ENCODE data around the gene ZNF423. TPM values are rescaled to one million over a fixed set of nuclear protein-coding genes. Genes with fewer than 3 reads are reported as not detected.

ZNF423 gene
- total RNA-seq, 3 donors from 2014 or later (not counting 1 experiment from before 2014, with no cell fraction given), result not detected

GRCh38 chr16:49828533-49829267 lies 27.2 kb downstream of the ZNF423 start:
- H3K27ac ChIP-seq (ENCODE audit: low read length), result no peak overlapping the region
- H3K9me3 ChIP-seq (ENCODE audit: control insufficient read depth, insufficient read depth, low read length), result no peaks in the 10 kb centered on the region
- no peaks in the 10 kb centered on the region for H3K36me3 ChIP-seq (ENCODE audit: control insufficient read depth, insufficient read depth, low read length)
- ATAC-seq (no peak), DNase-seq (no peak)
- Mint-ChIP-seq H3K4me1 (no peaks in the 10 kb centered on the region), H3K4me3 (no peak overlapping the region), H3K9me3 (no peaks in the 10 kb centered on the region), H3K27me3 (ENCODE audit: low read depth in 2 of 2) (peaks cover 3 to 24% of the 10 kb centered on the region in 2 donors), H3K27ac (no peak overlapping the region), H3K36me3 (no peaks in the 10 kb centered on the region)
- WGBS (ENCODE audit: insufficient coverage), result 86% methylated on average over 15 of the region's 15 CpGs
- no peaks in the 10 kb centered on the region for H3K4me1 ChIP-seq (ENCODE audit: control insufficient read depth, insufficient read depth, low read length)
- no peaks in the 10 kb centered on the region for H3K27me3 ChIP-seq (ENCODE audit: control insufficient read depth, insufficient read depth, low read length)
- TF ChIP-seq CTCF (IDR thresholded peaks at IDR 0.05), result no peak
- intact Hi-C loops (cut with micrococcal nuclease), result no loop called here
- no peak overlapping the region for H3K4me3 ChIP-seq (ENCODE audit: low read length)

GRCh38 chr16:49827805-49828438 lies 28.0 kb downstream of the ZNF423 start:
- H3K4me1 Mint-ChIP-seq, result no peaks in the 10 kb centered on the region
- H3K27ac ChIP-seq (ENCODE audit: low read length), result no peak overlapping the region
- no peaks in the 10 kb centered on the region for H3K9me3 Mint-ChIP-seq
- no peak overlapping the region for H3K4me3 ChIP-seq (ENCODE audit: low read length)
- no peaks in the 10 kb centered on the region for H3K27me3 ChIP-seq (ENCODE audit: control insufficient read depth, insufficient read depth, low read length)
- DNase-seq (no peak), ATAC-seq (no peak)
- 90% methylated on average over 8 of the region's 8 CpGs for whole genome bisulfite sequencing (ENCODE audit: insufficient coverage)
- H3K4me3 Mint-ChIP-seq, result no peak overlapping the region
- H3K36me3 ChIP-seq (ENCODE audit: control insufficient read depth, insufficient read depth, low read length), result no peaks in the 10 kb centered on the region
- no peaks in the 10 kb centered on the region for H3K36me3 Mint-ChIP-seq
- peaks cover 3 to 24% of the 10 kb centered on the region in 2 donors for H3K27me3 Mint-ChIP-seq (ENCODE audit: low read depth in 2 of 2)
- no peaks in the 10 kb centered on the region for H3K4me1 ChIP-seq (ENCODE audit: control insufficient read depth, insufficient read depth, low read length)
- no peak overlapping the region for H3K27ac Mint-ChIP-seq
- no peak for TF ChIP-seq CTCF (IDR thresholded peaks at IDR 0.05)
- intact Hi-C loops (cut with micrococcal nuclease), result no loop called here
- H3K9me3 ChIP-seq (ENCODE audit: control insufficient read depth, insufficient read depth, low read length), result no peaks in the 10 kb centered on the region

- no peaks in the 10 kb centered on the region for H3K36me3 ChIP-seq (ENCODE audit: control insufficient read depth, insufficient read depth, low read length)
- no peaks in the 10 kb centered on the region for H3K9me3 ChIP-seq (ENCODE audit: control insufficient read depth, insufficient read depth, low read length)
- intact Hi-C loops (cut with micrococcal nuclease), result no loop called here
- no peak overlapping the region for H3K27ac Mint-ChIP-seq
- no peak overlapping the region for H3K27ac ChIP-seq (ENCODE audit: low read length)
- DNase-seq (no peak), ATAC-seq (no peak)
- peaks cover 3 to 24% of the 10 kb centered on the region in 2 donors for H3K27me3 Mint-ChIP-seq (ENCODE audit: low read depth in 2 of 2)
- no peaks in the 10 kb centered on the region for H3K36me3 Mint-ChIP-seq
- no peak overlapping the region for H3K4me3 ChIP-seq (ENCODE audit: low read length)
- H3K4me1 Mint-ChIP-seq, result no peaks in the 10 kb centered on the region
- no peak for TF ChIP-seq CTCF (IDR thresholded peaks at IDR 0.05)
- no peaks in the 10 kb centered on the region for H3K9me3 Mint-ChIP-seq
- H3K27me3 ChIP-seq (ENCODE audit: control insufficient read depth, insufficient read depth, low read length), result no peaks in the 10 kb centered on the region
- H3K4me1 ChIP-seq (ENCODE audit: control insufficient read depth, insufficient read depth, low read length), result no peaks in the 10 kb centered on the region
- 84% methylated on average over 5 of the region's 5 CpGs for WGBS (ENCODE audit: insufficient coverage)
- H3K4me3 Mint-ChIP-seq, result no peak overlapping the region
Measured at GRCh38 chr16:49826515-49826914, 29.4 kb downstream of the ZNF423 start.
